Neural progenitor cell (in vitro differentiated cells): ENCODE results near the gene ZNF787.

Experiments
- CTCF ChIP-seq: fragments of 200-600 bp; sonication (generic); IDR thresholded peaks from 2 replicates; pipeline ENCODE4 v1.5.1; 2017; ENCODE audit warnings: antibody characterized with exemption, mild to moderate bottlenecking
- EZH2 ChIP-seq: fragments of 200-600 bp; sonication (generic); IDR thresholded peaks from 2 replicates; pipeline ENCODE4 v1.6.1; 2017; ENCODE audit warnings: antibody characterized with exemption, mild to moderate bottlenecking, moderate library complexity
- EZH2phosphoT487 ChIP-seq: fragments of 200-600 bp; sonication (generic); IDR thresholded peaks from 2 replicates; pipeline ENCODE4 v1.6.1; 2017; ENCODE audit warnings: antibody characterized with exemption

GRCh38 chr19:56116606-56117005 is 4.5 kb downstream of the ZNF787 start:
- TF ChIP-seq CTCF = no peak
- TF ChIP-seq EZH2 = no peak
- TF ChIP-seq EZH2phosphoT487 = no peak
